Endothelial cell of umbilical vein (primary cell): ENCODE results near the gene HOXB7.

Source experiments
- CTCF ChIP-seq, 2 donors: IDR thresholded peaks; 1 replicate in 1 of 2; 2 replicates in 1 of 2; pipeline ENCODE4 v1.5.1; 2011; ENCODE audit warnings: low read length in 2 of 2, mild to moderate bottlenecking in 2 of 2, moderate library complexity in 2 of 2, control low read depth in 1 of 2, inconsistent platforms in 1 of 2, low read depth in 1 of 2; ENCODE audit not compliant: insufficient read depth in 1 of 2; ENCODE audit errors: extremely low read depth in 1 of 2
- JUN ChIP-seq: IDR thresholded peaks from 2 replicates; pipeline ENCODE4 v1.6.1; 2011; ENCODE audit warnings: borderline replicate concordance, low read depth; ENCODE audit not compliant: insufficient read length, insufficient read depth
- POLR2A ChIP-seq: IDR thresholded peaks from 2 replicates; pipeline ENCODE4 v1.6.1; 2012; ENCODE audit warnings: low read depth, mild to moderate bottlenecking, control low read depth, low read length
- POLR2AphosphoS5 ChIP-seq: IDR thresholded peaks from 2 replicates; pipeline ENCODE4 v1.6.1; 2012; ENCODE audit warnings: low read depth, mild to moderate bottlenecking, control low read depth, low read length, moderate library complexity; ENCODE audit not compliant: insufficient read depth
- TF ChIP-seq, protein P1 (sequence below): IDR thresholded peaks from 2 replicates; pipeline ENCODE4 v1.6.1; 2011; ENCODE audit not compliant: insufficient read depth, insufficient read length

- TF ChIP-seq JUN (no peak), CTCF (IDR thresholded peaks at IDR 0.05; ENCODE audit: extremely low read depth in 1 of 2, insufficient read depth in 1 of 2, low read depth in 1 of 2, low read length in 2 of 2) (no peak), POLR2AphosphoS5 (no peak), POLR2A (no peak)
- TF ChIP-seq, protein P1, sequence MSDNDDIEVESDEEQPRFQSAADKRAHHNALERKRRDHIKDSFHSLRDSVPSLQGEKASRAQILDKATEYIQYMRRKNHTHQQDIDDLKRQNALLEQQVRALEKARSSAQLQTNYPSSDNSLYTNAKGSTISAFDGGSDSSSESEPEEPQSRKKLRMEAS, result no peak
Observed at GRCh38 chr17:48601539-48602425, 9.0 kb downstream of the HOXB7 start.
